Right lobe of liver (tissue), 6 donors: ENCODE data around the gene EVI5. TPM values are rescaled to one million over a fixed set of nuclear protein-coding genes. Genes with fewer than 3 reads are reported as not detected.

Experiments
- ATAC-seq, 4 donors: fragments of 200-7000 bp; cut with Tn5 transposase; one replicate each; pipeline ENCODE4 v1.9.1; 2020; ENCODE audit warnings: mild to moderate bottlenecking in 4 of 4, moderate library complexity in 4 of 4
- DNase-seq, 3 donors: peaks; one replicate each; pipeline ENCODE4 v3.0.0-alpha.2; 2020
- H3K27ac ChIP-seq, 3 donors: fragments of 200-600 bp; one replicate each; pipeline ENCODE4 v1.8.0; 2022
- H3K27me3 ChIP-seq, 2 donors: fragments of 200-600 bp; one replicate each; pipeline ENCODE4 v1.8.0; 2022
- H3K36me3 ChIP-seq, 4 donors: fragments of 200-600 bp; sonication (generic) in 1 of 4; one replicate each; pipeline versions ENCODE4 v1.5.1 to v1.8.0; 2017 to 2022; ENCODE audit warnings: control low read depth in 1 of 4
- H3K4me1 ChIP-seq, 4 donors: fragments of 200-600 bp; sonication (generic) in 1 of 4; one replicate each; pipeline versions ENCODE4 v1.5.1 to v1.8.0; 2017 to 2022; ENCODE audit warnings: control low read depth in 1 of 4
- H3K4me3 ChIP-seq, 3 donors: fragments of 200-600 bp; one replicate each; pipeline ENCODE4 v1.8.0; 2022
- H3K9me3 ChIP-seq, 4 donors: fragments of 200-600 bp; sonication (generic) in 1 of 4; one replicate each; pipeline versions ENCODE4 v1.5.1 to v1.8.0; 2017 to 2022; ENCODE audit warnings: control low read depth in 1 of 4
- POLR2A ChIP-seq: fragments of 450-650 bp; IDR thresholded peaks from one replicate; pipeline ENCODE4 v1.6.1; 2017; ENCODE audit warnings: antibody characterized with exemption, mild to moderate bottlenecking
- WGBS: methylation state at CpG from one replicate; pipeline ENCODE4 v1.1.6; 2018; ENCODE audit warnings: low coverage, low lambda C conversion rate; ENCODE audit not compliant: insufficient coverage; ENCODE audit errors: missing lambda C conversion rate; 5-methylcytosine and 5-hydroxymethylcytosine counted together
- intact Hi-C, 2 donors: fragments of 100-400 bp; cut with DNase I; formaldehyde crosslinking; loops; one replicate each; pipeline versions ENCODE4 v1.11.2 to v1.14.1; 2022
- total RNA-seq, 6 experiments: library from RNA; depleted of rRNA in 2 of 6; stranded (reverse); fragments of >200 nt in 2 of 6; fragmentation: NEBNext Ultra II Directional in 3 of 6; extraction: Animal tissue kit (Norgen Biotek cat#: 25700) in 3 of 6; gene quantifications; one replicate each; pipeline versions ENCODE4 v1.1.0 to v1.2.4, GENCODE V29; 2016 to 2023
- TF ChIP-seq, protein P1 (sequence below), 4 donors: fragments of 200-600 bp in 3 of 4; fragments of 450-650 bp in 1 of 4; IDR thresholded peaks; one replicate each; pipeline versions ENCODE4 v1.5.1 to v1.8.0; 2016 to 2022; ENCODE audit warnings: antibody characterized with exemption in 4 of 4, mild to moderate bottlenecking in 2 of 4
- donor health status: DM: no; HTN: yes; CAD: no.
- donor health status: DM: no; HTN: no; CAD: no.
- donor health status: DM: no; HTN: no; CAD: no.
- donor health status: DM: no; HTN: yes; CAD: no.
- donor health status: DM: no; HTN: yes; CAD: no.

The EVI5 gene
- total RNA-seq, 6 experiments from 2014 or later = 12.8 to 27.7 (median 19.0) TPM

DNA sequence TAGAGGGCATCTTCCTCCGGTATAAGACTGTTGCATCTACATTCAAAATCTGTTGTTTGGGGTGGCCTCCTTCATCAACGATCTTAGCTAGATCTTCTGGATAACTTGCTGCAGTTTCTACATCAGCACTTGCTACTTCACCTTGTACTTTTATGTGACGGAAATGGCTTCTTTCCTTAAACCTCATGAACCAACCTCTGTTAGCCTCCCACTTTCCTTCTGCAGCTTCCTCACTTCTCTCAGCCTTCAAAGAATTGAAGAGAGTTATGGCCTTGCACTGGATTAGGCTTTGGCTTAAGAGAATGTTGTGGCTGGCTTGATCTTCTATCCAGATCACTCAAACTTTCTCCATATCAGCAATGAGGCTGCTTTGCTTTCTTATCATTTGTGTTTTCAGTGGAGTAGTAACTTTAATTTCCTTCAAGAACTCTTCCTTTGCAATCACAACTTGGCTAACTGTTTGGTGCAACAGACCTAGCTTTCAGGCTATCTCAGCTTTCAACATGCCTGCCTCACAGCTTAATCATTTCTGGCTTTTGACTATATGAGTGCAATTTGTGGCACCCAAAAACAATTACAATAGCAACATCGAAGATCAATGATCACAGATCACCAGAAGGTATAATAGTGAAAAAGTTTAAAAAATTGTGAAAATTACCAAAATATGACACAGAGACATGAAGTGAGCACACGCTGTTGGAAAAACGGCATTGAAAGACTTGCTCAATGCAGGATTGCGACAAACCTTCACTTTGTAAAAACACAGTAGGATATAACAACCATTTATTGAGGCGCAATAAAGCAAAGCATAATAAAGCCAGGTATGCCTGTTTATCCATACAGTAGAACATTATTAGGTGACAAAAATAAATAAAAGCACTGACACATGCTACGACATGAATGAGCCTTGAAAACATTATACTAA lies 241.5 kb downstream of the EVI5 start:
- Histone ChIP-seq H3K9me3 (no peaks in the 10 kb centered on the region), H3K4me3 (no peak overlapping the region), H3K4me1 (peaks cover 0 to 7% (median 3%) of the 10 kb centered on the region in 4 donors), H3K27me3 (no peaks in the 10 kb centered on the region), H3K27ac (no peak overlapping the region), H3K36me3 (peaks cover 0 to 2% (median 0%) of the 10 kb centered on the region in 4 donors)
- 83% methylated on average over 8 of the region's 9 CpGs for WGBS
- TF ChIP-seq, protein P1, sequence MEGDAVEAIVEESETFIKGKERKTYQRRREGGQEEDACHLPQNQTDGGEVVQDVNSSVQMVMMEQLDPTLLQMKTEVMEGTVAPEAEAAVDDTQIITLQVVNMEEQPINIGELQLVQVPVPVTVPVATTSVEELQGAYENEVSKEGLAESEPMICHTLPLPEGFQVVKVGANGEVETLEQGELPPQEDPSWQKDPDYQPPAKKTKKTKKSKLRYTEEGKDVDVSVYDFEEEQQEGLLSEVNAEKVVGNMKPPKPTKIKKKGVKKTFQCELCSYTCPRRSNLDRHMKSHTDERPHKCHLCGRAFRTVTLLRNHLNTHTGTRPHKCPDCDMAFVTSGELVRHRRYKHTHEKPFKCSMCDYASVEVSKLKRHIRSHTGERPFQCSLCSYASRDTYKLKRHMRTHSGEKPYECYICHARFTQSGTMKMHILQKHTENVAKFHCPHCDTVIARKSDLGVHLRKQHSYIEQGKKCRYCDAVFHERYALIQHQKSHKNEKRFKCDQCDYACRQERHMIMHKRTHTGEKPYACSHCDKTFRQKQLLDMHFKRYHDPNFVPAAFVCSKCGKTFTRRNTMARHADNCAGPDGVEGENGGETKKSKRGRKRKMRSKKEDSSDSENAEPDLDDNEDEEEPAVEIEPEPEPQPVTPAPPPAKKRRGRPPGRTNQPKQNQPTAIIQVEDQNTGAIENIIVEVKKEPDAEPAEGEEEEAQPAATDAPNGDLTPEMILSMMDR (IDR thresholded peaks at IDR 0.05) = no peak
- no peak for TF ChIP-seq POLR2A
- DNase-seq = no peak
- intact Hi-C loops = no loop called here
- ATAC-seq = no peak

- DNase-seq (no peak), ATAC-seq (peak in 3 of 4 donors; percentile 22 to 36 (median 34))
- 76% methylated on average over 2 of the region's 2 CpGs for WGBS
- Histone ChIP-seq H3K4me1 (peaks cover 0 to 28% (median 7%) of the 10 kb centered on the region in 4 donors), H3K27me3 (no peaks in the 10 kb centered on the region), H3K4me3 (no peak overlapping the region), H3K36me3 (no peaks in the 10 kb centered on the region), H3K9me3 (no peaks in the 10 kb centered on the region), H3K27ac (peak overlapping the region in 1 of 3 donors; percentile 37)
- intact Hi-C loops = no loop called here
- TF ChIP-seq, protein P1 (IDR thresholded peaks at IDR 0.05) = no peak
- TF ChIP-seq POLR2A = no peak
Measured at GRCh38 chr1:92538413-92539061, 246.4 kb downstream of the EVI5 start.

GRCh38 chr1:92538048-92538412 lies 246.9 kb downstream of the EVI5 start:
- H3K27me3 ChIP-seq = no peaks in the 10 kb centered on the region
- ATAC-seq (peak in 3 of 4 donors; percentile 42 to 56 (median 43)), DNase-seq (no peak)
- H3K36me3 ChIP-seq = no peaks in the 10 kb centered on the region
- WGBS = 13% methylated on average over 2 of the region's 2 CpGs
- intact Hi-C loops = no loop called here
- H3K4me3 ChIP-seq = no peak overlapping the region
- H3K4me1 ChIP-seq = peaks cover 0 to 28% (median 7%) of the 10 kb centered on the region in 4 donors
- no peak for TF ChIP-seq POLR2A
- TF ChIP-seq, protein P1 (IDR thresholded peaks at IDR 0.05) = no peak
- H3K27ac ChIP-seq = peak overlapping the region in 1 of 3 donors; percentile 37
- no peaks in the 10 kb centered on the region for H3K9me3 ChIP-seq

DNA sequence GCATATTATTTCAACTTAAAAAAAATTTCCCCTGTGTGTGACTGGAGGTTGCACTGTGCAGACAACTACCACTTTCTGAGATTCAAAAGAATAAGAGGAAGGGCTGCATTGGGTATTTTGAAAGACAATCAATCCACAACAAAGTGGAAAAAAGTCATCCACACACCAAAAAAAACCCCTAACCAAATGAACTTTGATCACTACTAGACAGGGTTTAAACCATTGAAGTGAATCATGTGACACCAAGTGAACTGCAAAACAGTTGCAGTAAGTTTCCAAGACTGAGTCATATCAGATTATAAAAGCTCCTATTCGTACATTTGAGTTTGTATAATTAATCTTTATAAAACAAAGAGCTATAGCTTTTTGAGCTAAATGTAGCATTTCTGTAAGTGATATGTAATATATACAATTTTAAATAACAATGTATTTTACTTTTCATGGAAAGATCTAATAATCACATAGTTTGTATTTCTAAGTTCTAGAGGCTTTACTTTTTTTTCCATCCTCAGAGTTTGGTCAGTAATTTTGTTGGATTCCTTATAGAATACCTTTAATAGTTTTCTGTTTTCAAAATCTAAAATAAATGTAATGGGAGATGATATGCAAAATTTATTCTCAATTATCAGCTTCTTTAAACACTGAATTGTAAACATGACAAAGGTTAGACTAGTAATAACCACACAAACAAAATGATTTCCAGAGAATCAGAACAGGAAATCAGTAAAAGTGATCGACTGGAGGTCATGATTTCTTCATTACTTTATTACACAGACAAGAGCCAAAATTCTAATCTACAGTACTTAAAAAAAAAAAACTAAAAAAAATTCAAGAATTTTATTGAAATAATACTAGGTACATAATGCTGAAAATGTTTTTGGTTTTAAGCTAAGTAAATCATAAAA lies 247.7 kb downstream of the EVI5 start:
- TF ChIP-seq POLR2A = no peak
- TF ChIP-seq, protein P1 (IDR thresholded peaks at IDR 0.05) = no peak
- WGBS = 9% methylated on average over 2 of the region's 2 CpGs
- no peaks in the 10 kb centered on the region for H3K9me3 ChIP-seq
- no peak overlapping the region for H3K4me3 ChIP-seq
- H3K4me1 ChIP-seq = peaks cover 0 to 28% (median 7%) of the 10 kb centered on the region in 4 donors
- DNase-seq = no peak
- peak overlapping the region; percentile 12 to 37 (median 24) for H3K27ac ChIP-seq
- H3K27me3 ChIP-seq = no peaks in the 10 kb centered on the region
- ATAC-seq = peak; percentile 77 to 94 (median 90)
- no peaks in the 10 kb centered on the region for H3K36me3 ChIP-seq
- intact Hi-C loops = no loop called here
